GM12878 (cell line): ENCODE results near the gene ADD1. TPM values are rescaled to one million over a fixed set of nuclear protein-coding genes. Genes with fewer than 3 reads are reported as not detected.
A peak's percentile ranks its signal among the peaks of the same experiment; 100 is the strongest.

Source experiments
- ATAC-seq: fragments of 200-7000 bp; cut with Tn5 transposase; 3 replicates; pipeline ENCODE4 v1.9.1; 2020; ENCODE audit warnings: mild to moderate bottlenecking, moderate library complexity
- BruUV-seq: library from RNA; stranded (reverse); fragments of 400-500 nt; replicated peaks from 2 replicates; lab custom pipeline; 2021; lab: Mats Ljungman, UMichigan
- CTCF ChIA-PET: fragments of 300-600 bp; sonication (Branson Sonifier 250); formaldehyde crosslinking; extraction: SDS; loops from one replicate; lab custom pipeline; 2021; ENCODE audit warnings: inconsistent platforms; lab: Yijun Ruan, JAX
- POLR2A ChIA-PET: fragments of 350-600 bp; formaldehyde crosslinking; extraction: SDS; loops from one replicate; lab custom pipeline; 2021; ENCODE audit warnings: inconsistent platforms; lab: Charles Lee
- RAD21 ChIA-PET: fragments of 300-600 bp; sonication (Branson Sonifier 250); formaldehyde crosslinking; loops from one replicate; lab custom pipeline; 2023; ENCODE audit warnings: antibody characterized with exemption; ENCODE audit not compliant: unreplicated experiment; lab: Charles Lee
- SMC1A ChIA-PET: fragments of 300-600 bp; sonication (Branson Sonifier 250); formaldehyde crosslinking; loops from one replicate; lab custom pipeline; 2023; ENCODE audit not compliant: unreplicated experiment, uncharacterized antibody; lab: Charles Lee
- DNase-seq: peaks from one replicate; pipeline ENCODE4 v3.0.0-alpha.2; 2011; ENCODE audit warnings: low read depth, low spot score
- FAIRE-seq: peaks from 3 replicates; lab custom pipeline; 2011; peaks lifted over from hg19 to GRCh38; lab: Jason Lieb, UNC
- H2AFZ ChIP-seq: 2 replicates; pipeline ENCODE4 v1.6.0; 2011; ENCODE audit warnings: low read depth, low read length, control low read depth; ENCODE audit not compliant: control insufficient read depth
- H3K27ac ChIP-seq: 2 replicates; pipeline ENCODE4 v1.5.1; 2011; ENCODE audit warnings: control low read depth; ENCODE audit not compliant: control insufficient read depth, insufficient read depth
- H3K27me3 ChIP-seq, 2 experiments: replicated peaks in 1 of 2; 2 replicates each; pipeline versions ENCODE4 v1.6.0 to v1.6.1; 2011; ENCODE audit warnings: low read length in 1 of 2; ENCODE audit not compliant: control insufficient read depth in 2 of 2, insufficient read depth in 2 of 2
- H3K36me3 ChIP-seq, 2 experiments: 2 replicates each; pipeline ENCODE4 v1.5.1; 2011; ENCODE audit warnings: low read length in 1 of 2; ENCODE audit not compliant: control insufficient read depth in 2 of 2, insufficient read depth in 2 of 2
- H3K4me1 ChIP-seq: 2 replicates; pipeline ENCODE4 v1.6.1; 2011; ENCODE audit warnings: mild to moderate bottlenecking, low read length, moderate library complexity, mixed read lengths; ENCODE audit not compliant: control insufficient read depth, insufficient read depth
- H3K4me2 ChIP-seq: 2 replicates; pipeline ENCODE4 v1.6.0; 2011; ENCODE audit warnings: control low read depth; ENCODE audit not compliant: control insufficient read depth, insufficient read depth
- H3K4me3 ChIP-seq: fragments of 200-600 bp; sonication (generic); 2 replicates; pipeline ENCODE4 v1.5.1; 2016
- H3K79me2 ChIP-seq: 2 replicates; pipeline ENCODE4 v1.6.0; 2011; ENCODE audit warnings: low read length; ENCODE audit not compliant: control insufficient read depth, insufficient read depth
- H3K9ac ChIP-seq: 2 replicates; pipeline ENCODE4 v1.8.0; 2011; ENCODE audit warnings: low read length, control low read depth, mixed read lengths; ENCODE audit not compliant: control insufficient read depth, insufficient read depth
- H3K9me3 ChIP-seq: replicated peaks from 3 replicates; pipeline ENCODE4 v1.5.1; 2011; ENCODE audit warnings: mild to moderate bottlenecking, low read length; ENCODE audit not compliant: control insufficient read depth, insufficient read depth
- H4K20me1 ChIP-seq: 2 replicates; pipeline ENCODE4 v1.6.0; 2011; ENCODE audit not compliant: control insufficient read depth, insufficient read depth
- CREM ChIP-seq: IDR thresholded peaks from 2 replicates; pipeline ENCODE4 v1.6.1; 2014; ENCODE audit warnings: antibody characterized with exemption, low read depth
- MYC ChIP-seq: IDR thresholded peaks from 2 replicates; pipeline ENCODE4 v1.6.1; 2011; ENCODE audit warnings: mild to moderate bottlenecking, low read length, moderate library complexity, inconsistent platforms; ENCODE audit not compliant: insufficient read depth, insufficient replicate concordance, insufficient read length, severe bottlenecking
- TCF12 ChIP-seq: IDR thresholded peaks from 2 replicates; pipeline ENCODE4 v1.6.1; 2011; ENCODE audit warnings: low read depth, mild to moderate bottlenecking, low read length
- WGBS: methylation state at CpG from one replicate; pipeline ENCODE4 v1.1.6; 2016; ENCODE audit warnings: low lambda C conversion rate; ENCODE audit not compliant: insufficient replicate concordance, insufficient coverage; ENCODE audit errors: missing lambda C conversion rate; 5-methylcytosine and 5-hydroxymethylcytosine counted together
- in situ Hi-C: fragments of 300-500 bp; cut with MboI; formaldehyde crosslinking; loops from 9 replicates; pipeline ENCODE4 v1.14.3; 2018; ENCODE audit warnings: mixed read lengths
- intact Hi-C: fragments of 100-400 bp; cut with micrococcal nuclease; formaldehyde crosslinking; loops from one replicate; pipeline ENCODE4 v1.14.2; 2022; ENCODE audit not compliant: unreplicated experiment
- polyA plus RNA-seq, 11 experiments: library from polyadenylated mRNA; depleted of rRNA in 4 of 11; unstranded in 6 of 11; stranded (reverse) in 5 of 11; fragments of >200 nt; fragmentation: Nextera tagmentation in 4 of 11; fragmentation: Illumina TruSeq in 1 of 11; extraction: Ambion mirVana in 4 of 11; extraction: Trizol in 1 of 11; gene quantifications; 1 replicate in 1 of 11; 2 replicates in 10 of 11; pipeline versions ENCODE4 v1.2.1 to v1.2.3, GENCODE V29; 2011 to 2016; ENCODE audit warnings: inconsistent platforms in 2 of 11, missing spikeins in 2 of 11, low read depth in 1 of 11
- total RNA-seq, 4 experiments: library from RNA; depleted of rRNA in 3 of 4; stranded (reverse); fragments of >200 nt in 3 of 4; fragmentation: Illumina TruSeq in 1 of 4; extraction: Trizol in 1 of 4; gene quantifications; 2 replicates each; pipeline versions ENCODE4 v1.2.1 to v1.2.3, GENCODE V29; 2013 to 2021
- TF ChIP-seq, protein P1 (sequence below): fragments of 450-650 bp; formaldehyde crosslinking; IDR thresholded peaks from 2 replicates; pipeline ENCODE4 v1.5.0; 2022; ENCODE audit warnings: mild to moderate bottlenecking, missing genetic modification characterization
- TF ChIP-seq, protein P2 (sequence below): IDR thresholded peaks from 2 replicates; pipeline ENCODE4 v1.6.1; 2011; ENCODE audit warnings: borderline replicate concordance, low read depth, mild to moderate bottlenecking, moderate library complexity, low read length; ENCODE audit not compliant: insufficient read depth, poor library complexity, severe bottlenecking

ADD1 gene
- total and polyA plus RNA-seq, 10 of the 15 experiments (the other 5 are each of a cell fraction or from before 2014, with no cell fraction given): 21.6 to 182 (median 105) TPM

DNA sequence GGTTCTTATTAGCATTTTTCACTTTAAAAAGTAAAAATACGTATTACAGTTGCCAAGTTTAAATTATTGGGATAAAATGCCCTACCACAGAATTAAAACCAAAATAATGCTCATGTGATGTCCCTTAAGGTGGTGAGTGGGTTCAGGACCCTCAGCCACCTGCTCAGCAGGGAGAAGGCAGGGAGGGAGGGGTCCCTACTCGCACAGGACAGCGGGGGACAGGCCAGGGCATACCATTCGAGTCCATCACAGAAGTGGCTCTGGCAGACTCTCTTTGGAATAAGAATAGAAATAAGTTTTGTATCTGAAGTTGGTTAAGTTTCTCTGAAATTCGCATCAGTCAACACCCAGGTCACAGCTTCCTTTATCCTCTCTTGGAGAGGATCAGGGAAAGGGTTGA, 81.9 kb downstream of the ADD1 start (continued):
- TF ChIP-seq, protein P1, sequence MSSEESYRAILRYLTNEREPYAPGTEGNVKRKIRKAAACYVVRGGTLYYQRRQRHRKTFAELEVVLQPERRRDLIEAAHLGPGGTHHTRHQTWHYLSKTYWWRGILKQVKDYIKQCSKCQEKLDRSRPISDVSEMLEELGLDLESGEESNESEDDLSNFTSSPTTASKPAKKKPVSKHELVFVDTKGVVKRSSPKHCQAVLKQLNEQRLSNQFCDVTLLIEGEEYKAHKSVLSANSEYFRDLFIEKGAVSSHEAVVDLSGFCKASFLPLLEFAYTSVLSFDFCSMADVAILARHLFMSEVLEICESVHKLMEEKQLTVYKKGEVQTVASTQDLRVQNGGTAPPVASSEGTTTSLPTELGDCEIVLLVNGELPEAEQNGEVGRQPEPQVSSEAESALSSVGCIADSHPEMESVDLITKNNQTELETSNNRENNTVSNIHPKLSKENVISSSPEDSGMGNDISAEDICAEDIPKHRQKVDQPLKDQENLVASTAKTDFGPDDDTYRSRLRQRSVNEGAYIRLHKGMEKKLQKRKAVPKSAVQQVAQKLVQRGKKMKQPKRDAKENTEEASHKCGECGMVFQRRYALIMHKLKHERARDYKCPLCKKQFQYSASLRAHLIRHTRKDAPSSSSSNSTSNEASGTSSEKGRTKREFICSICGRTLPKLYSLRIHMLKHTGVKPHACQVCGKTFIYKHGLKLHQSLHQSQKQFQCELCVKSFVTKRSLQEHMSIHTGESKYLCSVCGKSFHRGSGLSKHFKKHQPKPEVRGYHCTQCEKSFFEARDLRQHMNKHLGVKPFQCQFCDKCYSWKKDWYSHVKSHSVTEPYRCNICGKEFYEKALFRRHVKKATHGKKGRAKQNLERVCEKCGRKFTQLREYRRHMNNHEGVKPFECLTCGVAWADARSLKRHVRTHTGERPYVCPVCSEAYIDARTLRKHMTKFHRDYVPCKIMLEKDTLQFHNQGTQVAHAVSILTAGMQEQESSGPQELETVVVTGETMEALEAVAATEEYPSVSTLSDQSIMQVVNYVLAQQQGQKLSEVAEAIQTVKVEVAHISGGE (CRISPR knock-in tag): no peak
- TF ChIP-seq TCF12 (no peak), MYC (no peak)
- TF ChIP-seq, all 136 proteins: peak for 0

DNA sequence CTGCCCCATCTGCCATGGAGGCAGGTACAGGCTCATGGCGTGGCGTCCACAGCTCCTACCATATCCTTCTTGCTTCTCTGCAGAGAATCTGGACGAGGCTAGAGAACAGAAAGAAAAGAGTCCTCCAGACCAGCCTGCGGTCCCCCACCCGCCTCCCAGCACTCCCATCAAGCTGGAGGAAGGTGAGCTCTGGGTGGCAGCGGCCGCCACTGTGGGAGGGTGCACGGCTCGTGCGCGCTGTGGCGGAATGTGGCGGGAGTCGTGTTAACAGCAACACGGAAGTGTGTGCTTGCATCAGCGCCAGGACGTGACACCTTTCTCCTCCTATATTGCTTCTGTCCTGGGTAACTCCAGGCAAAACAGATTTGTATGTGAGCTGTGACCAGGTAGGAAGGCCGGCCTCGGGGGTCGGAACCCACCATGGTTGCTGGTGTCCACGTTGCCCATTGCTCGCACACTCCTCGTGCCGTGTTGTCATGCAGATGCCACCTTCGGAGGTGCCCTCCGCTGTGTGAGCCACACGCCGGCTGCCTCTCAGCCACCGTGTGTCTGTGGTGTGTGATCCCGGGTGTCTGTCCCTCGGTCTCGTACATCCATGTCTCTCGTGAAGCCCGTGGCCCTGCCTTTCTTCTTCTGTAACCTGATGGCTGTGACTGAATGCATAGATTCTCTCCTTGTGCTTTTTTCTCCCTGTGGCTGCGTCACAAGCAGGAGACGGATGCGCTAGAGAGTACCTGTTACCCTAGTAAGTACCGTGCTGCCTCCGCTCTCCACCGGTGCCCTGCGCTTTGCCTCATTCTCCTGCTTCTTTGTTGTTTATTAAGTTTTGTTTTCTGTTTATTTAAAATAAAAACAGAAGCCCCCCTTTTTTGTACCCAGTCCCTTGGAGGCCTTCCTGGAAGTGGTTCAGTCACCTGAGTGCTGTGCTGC, 82.6 kb downstream of the ADD1 start:
- no peak for ATAC-seq
- Histone ChIP-seq H3K9ac (no peak overlapping the region), H2AFZ (no peak overlapping the region), H3K79me2 (no peaks in the 10 kb centered on the region; the same call in none of the 2 replicates), H3K4me1 (peaks cover under 1% of the 10 kb centered on the region), H3K27ac (no peak overlapping the region), H3K9me3 (no peaks in the 10 kb centered on the region), H3K4me3 (no peak overlapping the region), H3K4me2 (no peak overlapping the region), H3K27me3 (no peaks in the 10 kb centered on the region), H3K36me3 (peaks cover 20 to 34% of the 10 kb centered on the region in 2 experiments), H4K20me1 (no peaks in the 10 kb centered on the region)
- FAIRE-seq: no peak
- 91% methylated on average over 41 of the region's 41 CpGs for whole genome bisulfite sequencing
- ChIA-PET RAD21 (no interaction called here), POLR2A (no interaction called here), CTCF (no interaction called here), SMC1A (no interaction called here)
- DNase-seq: no peak
- BruUV-seq: no TSS peak
- TF ChIP-seq CREM: no peak
- TF ChIP-seq, protein P2, sequence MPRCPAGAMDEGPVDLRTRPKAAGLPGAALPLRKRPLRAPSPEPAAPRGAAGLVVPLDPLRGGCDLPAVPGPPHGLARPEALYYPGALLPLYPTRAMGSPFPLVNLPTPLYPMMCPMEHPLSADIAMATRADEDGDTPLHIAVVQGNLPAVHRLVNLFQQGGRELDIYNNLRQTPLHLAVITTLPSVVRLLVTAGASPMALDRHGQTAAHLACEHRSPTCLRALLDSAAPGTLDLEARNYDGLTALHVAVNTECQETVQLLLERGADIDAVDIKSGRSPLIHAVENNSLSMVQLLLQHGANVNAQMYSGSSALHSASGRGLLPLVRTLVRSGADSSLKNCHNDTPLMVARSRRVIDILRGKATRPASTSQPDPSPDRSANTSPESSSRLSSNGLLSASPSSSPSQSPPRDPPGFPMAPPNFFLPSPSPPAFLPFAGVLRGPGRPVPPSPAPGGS: peak; percentile 48
- intact Hi-C loops: no loop called here
- in situ Hi-C loops: loop anchor here (25.0 kb wide), 1 partner anchor 164 kb away; the partner anchor contains the start of gene TNIP2
